ENCODE data around the gene LRRC45. TPM values are rescaled to one million over a fixed set of nuclear protein-coding genes. Genes with fewer than 3 reads are reported as not detected.

Gene LRRC45
- total RNA-seq, 1 experiment from 2014 or later, result 38.1 TPM

GRCh38 chr17:82061047-82061925 is 38.2 kb downstream of the LRRC45 start (continued):
- no peak for TF ChIP-seq MLX (CRISPR knock-in tag; IDR thresholded peaks at IDR 0.05)
- TF ChIP-seq SMAD3 (CRISPR knock-in tag; IDR thresholded peaks at IDR 0.05; ENCODE audit: borderline replicate concordance), result no peak
- TF ChIP-seq E2F4 (CRISPR knock-in tag; IDR thresholded peaks at IDR 0.05; ENCODE audit: borderline replicate concordance, low read depth), result no peak
- TF ChIP-seq PRRX2 (CRISPR knock-in tag; IDR thresholded peaks at IDR 0.05), result no peak
- TF ChIP-seq FOXJ3 (CRISPR knock-in tag; IDR thresholded peaks at IDR 0.05; ENCODE audit: borderline replicate concordance), result no peak
- no peak for TF ChIP-seq ZNF263 (CRISPR knock-in tag; IDR thresholded peaks at IDR 0.05; ENCODE audit: low read depth)
- TF ChIP-seq E2F1 (CRISPR knock-in tag; IDR thresholded peaks at IDR 0.05), result no peak
- no peak for TF ChIP-seq GRHL2 (CRISPR knock-in tag; IDR thresholded peaks at IDR 0.05; ENCODE audit: insufficient replicate concordance, severe bottlenecking)
- TF ChIP-seq NR1H2 (CRISPR knock-in tag; IDR thresholded peaks at IDR 0.05), result no peak
- TF ChIP-seq FOXP4 (CRISPR knock-in tag; IDR thresholded peaks at IDR 0.05), result no peak
- no peak for TF ChIP-seq AFF4 (CRISPR knock-in tag; IDR thresholded peaks at IDR 0.05; ENCODE audit: borderline replicate concordance)
- no peak for TF ChIP-seq ZNF425 (CRISPR knock-in tag; conservative IDR thresholded peaks at IDR 0.05)

All from WTC11 (cell line).